Hepatocyte (in vitro differentiated cells): ENCODE measurements around the gene GPR32. TPM values are rescaled to one million over a fixed set of nuclear protein-coding genes. Genes with fewer than 3 reads are reported as not detected.
"Not testable (repeated sequence)": the region's sequence is repeated elsewhere in the genome, so short reads cannot be mapped to it uniquely, and the experiment has no call there.

Experiments used
- DNase-seq: peaks from one replicate; pipeline ENCODE4 v3.0.0-alpha.2; 2016; ENCODE audit warnings: low spot score
- H2AFZ ChIP-seq: fragments of 200-600 bp; sonication (generic); 2 replicates; pipeline ENCODE4 v1.6.0; 2016; ENCODE audit warnings: antibody characterized with exemption, mild to moderate bottlenecking
- H3K27ac ChIP-seq: fragments of 200-600 bp; sonication (generic); 2 replicates; pipeline ENCODE4 v1.5.1; 2016; ENCODE audit warnings: mild to moderate bottlenecking
- H3K27me3 ChIP-seq: fragments of 200-600 bp; sonication (generic); 2 replicates; pipeline ENCODE4 v1.6.1; 2016
- H3K36me3 ChIP-seq: fragments of 200-600 bp; sonication (generic); replicated peaks from 2 replicates; pipeline ENCODE4 v1.5.1; 2016; ENCODE audit warnings: low read depth; ENCODE audit not compliant: insufficient read depth
- H3K4me1 ChIP-seq: fragments of 200-600 bp; sonication (generic); 2 replicates; pipeline ENCODE4 v1.5.1; 2016; ENCODE audit warnings: mild to moderate bottlenecking, moderate library complexity; ENCODE audit not compliant: insufficient read depth
- H3K4me2 ChIP-seq: fragments of 200-600 bp; sonication (generic); 2 replicates; pipeline ENCODE4 v1.6.0; 2016
- H3K4me3 ChIP-seq: fragments of 200-600 bp; sonication (generic); 2 replicates; pipeline ENCODE4 v1.5.1; 2016; ENCODE audit warnings: mild to moderate bottlenecking
- H3K79me2 ChIP-seq: fragments of 200-600 bp; sonication (generic); 2 replicates; pipeline ENCODE4 v1.6.0; 2017; ENCODE audit warnings: mild to moderate bottlenecking
- H3K9me2 ChIP-seq: fragments of 200-600 bp; sonication (generic); replicated peaks from 2 replicates; pipeline ENCODE4 v1.6.0; 2017; ENCODE audit warnings: mild to moderate bottlenecking; ENCODE audit not compliant: insufficient read depth
- H3K9me3 ChIP-seq: fragments of 200-600 bp; sonication (generic); 2 replicates; pipeline ENCODE4 v1.5.1; 2016; ENCODE audit warnings: low read depth, mild to moderate bottlenecking
- H4K20me1 ChIP-seq: fragments of 200-600 bp; sonication (generic); 2 replicates; pipeline ENCODE4 v1.6.0; 2016; ENCODE audit warnings: mild to moderate bottlenecking; ENCODE audit not compliant: insufficient read depth, poor library complexity, severe bottlenecking
- EZH2 ChIP-seq: fragments of 200-600 bp; sonication (generic); IDR thresholded peaks from 2 replicates; pipeline ENCODE4 v1.6.1; 2016; ENCODE audit warnings: antibody characterized with exemption, mild to moderate bottlenecking, borderline replicate concordance
- EZH2phosphoT487 ChIP-seq: fragments of 200-600 bp; sonication (generic); IDR thresholded peaks from one replicate; pipeline ENCODE4 v1.6.1; 2018; ENCODE audit warnings: antibody characterized with exemption, mild to moderate bottlenecking, low read depth, moderate library complexity; ENCODE audit not compliant: unreplicated experiment, severe bottlenecking
- WGBS: methylation state at CpG from one replicate; pipeline ENCODE4 v1.1.6; 2016; ENCODE audit warnings: low lambda C conversion rate; ENCODE audit errors: missing lambda C conversion rate; 5-methylcytosine and 5-hydroxymethylcytosine counted together
- polyA plus RNA-seq: library from polyadenylated mRNA; unstranded; fragments of >200 nt; fragmentation: Nextera tagmentation; extraction: Ambion mirVana; gene quantifications from 2 replicates; pipeline ENCODE4 v1.2.1, GENCODE V29; 2016
- total RNA-seq: library from RNA; depleted of rRNA; stranded (reverse); fragments of >200 nt; gene quantifications from 2 replicates; pipeline ENCODE4 v1.2.3, GENCODE V29; 2014
- TF ChIP-seq, protein P1 (sequence below): fragments of 200-600 bp; sonication (generic); IDR thresholded peaks from 2 replicates; pipeline ENCODE4 v1.5.1; 2016; ENCODE audit warnings: antibody characterized with exemption, mild to moderate bottlenecking; ENCODE audit not compliant: poor library complexity

The GPR32 gene
- total and polyA plus RNA-seq, 2 experiments from 2014 or later = not detected

DNA sequence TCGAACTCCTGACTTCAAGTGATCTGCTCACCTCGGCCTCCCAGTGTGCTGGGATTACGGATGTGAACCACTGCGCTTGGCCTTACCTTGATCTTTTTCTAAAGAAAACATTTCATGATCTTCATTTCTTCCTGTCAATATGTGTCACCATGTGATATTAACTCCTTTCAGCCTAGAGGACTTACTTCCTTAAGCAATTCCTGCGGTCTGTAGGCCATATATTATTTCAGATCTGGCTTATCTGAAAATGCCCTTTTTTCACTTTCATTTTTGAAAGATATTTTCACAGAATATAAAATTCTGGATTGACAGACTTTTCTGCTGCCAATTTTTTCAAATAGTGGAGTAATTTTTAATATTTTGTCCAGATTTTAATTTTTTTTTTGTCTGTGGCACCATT, 2.0 kb upstream of the GPR32 start:
- Histone ChIP-seq H3K4me1 (no peaks in the 10 kb centered on the region), H3K36me3 (no peaks in the 10 kb centered on the region), H3K27ac (no peak overlapping the region), H4K20me1 (no peaks in the 10 kb centered on the region), H3K4me3 (no peak overlapping the region), H3K4me2 (no peak overlapping the region), H3K79me2 (no peaks in the 10 kb centered on the region), H3K27me3 (no peaks in the 10 kb centered on the region), H3K9me2 (no peaks in the 10 kb centered on the region), H3K9me3 (no peaks in the 10 kb centered on the region), H2AFZ (no peak overlapping the region)
- no peak for DNase-seq
- WGBS = 88% methylated on average over 5 of the region's 5 CpGs
- TF ChIP-seq, protein P1, sequence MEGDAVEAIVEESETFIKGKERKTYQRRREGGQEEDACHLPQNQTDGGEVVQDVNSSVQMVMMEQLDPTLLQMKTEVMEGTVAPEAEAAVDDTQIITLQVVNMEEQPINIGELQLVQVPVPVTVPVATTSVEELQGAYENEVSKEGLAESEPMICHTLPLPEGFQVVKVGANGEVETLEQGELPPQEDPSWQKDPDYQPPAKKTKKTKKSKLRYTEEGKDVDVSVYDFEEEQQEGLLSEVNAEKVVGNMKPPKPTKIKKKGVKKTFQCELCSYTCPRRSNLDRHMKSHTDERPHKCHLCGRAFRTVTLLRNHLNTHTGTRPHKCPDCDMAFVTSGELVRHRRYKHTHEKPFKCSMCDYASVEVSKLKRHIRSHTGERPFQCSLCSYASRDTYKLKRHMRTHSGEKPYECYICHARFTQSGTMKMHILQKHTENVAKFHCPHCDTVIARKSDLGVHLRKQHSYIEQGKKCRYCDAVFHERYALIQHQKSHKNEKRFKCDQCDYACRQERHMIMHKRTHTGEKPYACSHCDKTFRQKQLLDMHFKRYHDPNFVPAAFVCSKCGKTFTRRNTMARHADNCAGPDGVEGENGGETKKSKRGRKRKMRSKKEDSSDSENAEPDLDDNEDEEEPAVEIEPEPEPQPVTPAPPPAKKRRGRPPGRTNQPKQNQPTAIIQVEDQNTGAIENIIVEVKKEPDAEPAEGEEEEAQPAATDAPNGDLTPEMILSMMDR = no peak
- TF ChIP-seq EZH2 = no peak

DNA sequence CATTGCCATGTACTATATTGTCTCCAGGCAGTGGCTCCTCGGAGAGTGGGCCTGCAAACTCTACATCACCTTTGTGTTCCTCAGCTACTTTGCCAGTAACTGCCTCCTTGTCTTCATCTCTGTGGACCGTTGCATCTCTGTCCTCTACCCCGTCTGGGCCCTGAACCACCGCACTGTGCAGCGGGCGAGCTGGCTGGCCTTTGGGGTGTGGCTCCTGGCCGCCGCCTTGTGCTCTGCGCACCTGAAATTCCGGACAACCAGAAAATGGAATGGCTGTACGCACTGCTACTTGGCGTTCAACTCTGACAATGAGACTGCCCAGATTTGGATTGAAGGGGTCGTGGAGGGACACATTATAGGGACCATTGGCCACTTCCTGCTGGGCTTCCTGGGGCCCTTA, 624 bp downstream of the GPR32 start:
- H3K9me3 ChIP-seq = no peaks in the 10 kb centered on the region
- DNase-seq = no peak
- no peak overlapping the region for H3K27ac ChIP-seq
- H3K36me3 ChIP-seq = no peaks in the 10 kb centered on the region
- H3K4me2 ChIP-seq = no peak overlapping the region
- no peaks in the 10 kb centered on the region for H3K9me2 ChIP-seq
- WGBS = 83% methylated on average over 13 of the region's 13 CpGs
- no peak overlapping the region for H3K4me3 ChIP-seq
- H3K79me2 ChIP-seq = no peaks in the 10 kb centered on the region
- H3K27me3 ChIP-seq = peaks cover 7% of the 10 kb centered on the region
- H2AFZ ChIP-seq = no peak overlapping the region
- no peaks in the 10 kb centered on the region for H4K20me1 ChIP-seq
- no peaks in the 10 kb centered on the region for H3K4me1 ChIP-seq
- no peak for TF ChIP-seq EZH2
- TF ChIP-seq, protein P1 = no peak
- no peak for TF ChIP-seq EZH2phosphoT487

DNA sequence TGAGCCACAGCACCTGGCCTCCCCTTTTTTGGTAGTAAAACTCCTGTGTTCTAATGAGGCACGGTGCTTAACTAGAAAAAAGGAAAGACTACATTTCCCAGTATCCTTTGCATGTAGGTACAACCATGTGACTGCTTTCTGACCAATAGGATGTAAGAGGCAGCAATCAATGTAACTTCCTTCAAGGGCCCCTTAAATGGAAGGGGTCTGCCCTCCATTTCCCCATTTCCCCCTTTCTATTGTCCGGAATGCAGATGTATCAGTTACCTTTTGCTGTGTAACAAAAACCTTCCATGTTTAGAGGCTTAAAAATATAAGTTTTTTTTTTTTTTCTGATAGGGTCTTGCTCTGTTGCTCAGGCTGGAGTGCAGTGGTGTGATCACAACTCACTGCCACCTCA, 2.2 kb downstream of the GPR32 start:
- H3K4me2 ChIP-seq = no peak overlapping the region
- no peak for DNase-seq
- H3K27me3 ChIP-seq = peaks cover 12% of the 10 kb centered on the region
- no peaks in the 10 kb centered on the region for H3K79me2 ChIP-seq
- no peaks in the 10 kb centered on the region for H4K20me1 ChIP-seq
- 64% methylated on average over 2 of the region's 2 CpGs for WGBS
- no peaks in the 10 kb centered on the region for H3K36me3 ChIP-seq
- H2AFZ ChIP-seq = no peak overlapping the region
- H3K9me2 ChIP-seq = no peaks in the 10 kb centered on the region
- no peaks in the 10 kb centered on the region for H3K4me1 ChIP-seq
- H3K9me3 ChIP-seq = no peaks in the 10 kb centered on the region
- TF ChIP-seq EZH2phosphoT487 = no peak
- TF ChIP-seq, protein P1 = no peak
- TF ChIP-seq EZH2 = no peak
- no peak overlapping the region for H3K27ac ChIP-seq
- no peak overlapping the region for H3K4me3 ChIP-seq

DNA sequence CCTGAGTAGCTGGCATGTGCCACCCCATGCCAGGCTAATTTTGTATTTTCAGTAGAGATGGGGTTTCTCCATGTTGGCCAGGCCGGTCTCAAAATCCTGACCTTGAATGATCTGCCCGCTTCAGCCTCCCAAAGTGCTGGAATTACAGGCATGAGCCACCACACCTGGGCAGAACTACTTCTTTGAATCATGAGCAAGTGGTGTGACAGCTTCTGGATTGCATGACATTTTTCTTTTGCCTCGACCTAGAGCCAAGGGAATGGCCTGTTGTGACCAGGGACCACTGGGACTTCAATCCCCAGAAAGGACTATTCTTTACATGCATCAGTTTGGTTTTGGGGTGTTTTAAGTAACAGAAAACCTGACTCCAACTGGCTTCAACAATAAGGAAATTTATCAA, 2.6 kb downstream of the GPR32 start:
- 86% methylated on average over 3 of the region's 3 CpGs for WGBS
- DNase-seq, H3K36me3 ChIP-seq, H3K4me1 ChIP-seq, H3K9me3 ChIP-seq, H2AFZ ChIP-seq, H4K20me1 ChIP-seq, H3K27ac ChIP-seq, H3K4me3 ChIP-seq, H3K4me2 ChIP-seq, H3K9me2 ChIP-seq, H3K79me2 ChIP-seq: not testable (repeated sequence)
- H3K27me3 ChIP-seq = peaks cover 17% of the 10 kb centered on the region

DNA sequence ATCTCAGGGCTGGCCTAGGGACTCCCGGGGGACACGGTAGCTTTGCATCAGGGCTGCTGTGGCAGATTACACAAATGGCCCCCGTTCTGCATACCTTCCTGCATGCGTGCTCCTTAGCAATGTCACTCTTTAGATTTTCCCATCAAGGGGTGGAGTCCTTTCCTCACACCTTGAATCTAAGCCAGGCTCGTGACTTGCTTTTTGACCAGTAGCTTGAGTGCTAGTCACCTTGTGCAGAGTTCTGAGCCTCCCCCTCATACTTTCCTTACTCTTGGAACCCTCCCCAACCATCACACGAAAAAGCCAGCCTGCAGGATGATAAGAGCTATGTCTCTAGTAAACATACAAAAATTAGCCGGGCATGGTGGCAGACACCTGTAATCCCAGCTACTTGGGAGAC, 3.2 kb downstream of the GPR32 start:
- H3K79me2 ChIP-seq, H3K9me2 ChIP-seq: not testable (repeated sequence)
- 76% methylated on average over 7 of the region's 7 CpGs for WGBS

More for the DNA sequence above, 3.2 kb downstream of the GPR32 start:
- not testable (repeated sequence) for H3K36me3 ChIP-seq, H3K4me3 ChIP-seq, H3K4me2 ChIP-seq, H4K20me1 ChIP-seq, H3K9me3 ChIP-seq, H2AFZ ChIP-seq, H3K4me1 ChIP-seq, DNase-seq, H3K27ac ChIP-seq
- peaks cover 22% of the 10 kb centered on the region for H3K27me3 ChIP-seq
